CD4-positive, alpha-beta T cell treated with Interleukin-17A for 4 hours (primary cell): ENCODE data around the gene TMEM132D.

ENCODE experiments used
- DNase-seq: peaks from one replicate; pipeline ENCODE4 v3.0.0-alpha.2; 2020; ENCODE audit warnings: mixed read lengths

Gene TMEM132D

GRCh38 chr12:129527506-129527905 lies 376.3 kb downstream of the TMEM132D start:
- DNase-seq: no peak

GRCh38 chr12:129523621-129524020 lies 380.2 kb downstream of the TMEM132D start:
- no peak for DNase-seq

- no peak for DNase-seq
Observed at GRCh38 chr12:129520739-129521138, 383.1 kb downstream of the TMEM132D start.

GRCh38 chr12:129503802-129504201 lies 400.0 kb downstream of the TMEM132D start:
- no peak for DNase-seq

GRCh38 chr12:129496226-129496625 lies 407.6 kb downstream of the TMEM132D start:
- no peak for DNase-seq

GRCh38 chr12:129494766-129495165 lies 409.1 kb downstream of the TMEM132D start:
- DNase-seq: no peak

- no peak for DNase-seq
Observed at GRCh38 chr12:129494260-129494659, 409.6 kb downstream of the TMEM132D start.

- DNase-seq: no peak
Observed at GRCh38 chr12:129489100-129489676, 414.6 kb downstream of the TMEM132D start.

- no peak for DNase-seq
Observed at GRCh38 chr12:129486931-129487330, 416.9 kb downstream of the TMEM132D start.

GRCh38 chr12:129483111-129483893 lies 420.5 kb downstream of the TMEM132D start:
- DNase-seq: no peak

- no peak for DNase-seq
Observed at GRCh38 chr12:129481921-129482320, 421.9 kb downstream of the TMEM132D start.

GRCh38 chr12:129470196-129470595 lies 433.6 kb downstream of the TMEM132D start:
- no peak for DNase-seq

- DNase-seq: no peak
Observed at GRCh38 chr12:129467726-129468125, 436.1 kb downstream of the TMEM132D start.

- DNase-seq: no peak
Observed at GRCh38 chr12:129467289-129467688, 436.5 kb downstream of the TMEM132D start.

GRCh38 chr12:129466499-129466898 lies 437.3 kb downstream of the TMEM132D start:
- DNase-seq: no peak

GRCh38 chr12:129459886-129460285 lies 443.9 kb downstream of the TMEM132D start:
- no peak for DNase-seq

- no peak for DNase-seq
Observed at GRCh38 chr12:129446696-129447095, 457.1 kb downstream of the TMEM132D start.

- DNase-seq: no peak
Observed at GRCh38 chr12:129440278-129440677, 463.5 kb downstream of the TMEM132D start.

- DNase-seq: no peak
Observed at GRCh38 chr12:129434790-129435189, 469.0 kb downstream of the TMEM132D start.

- DNase-seq: no peak
Observed at GRCh38 chr12:129428240-129428936, 475.4 kb downstream of the TMEM132D start.

- no peak for DNase-seq
Observed at GRCh38 chr12:129423041-129423580, 480.7 kb downstream of the TMEM132D start.

- no peak for DNase-seq
Observed at GRCh38 chr12:129413295-129413694, 490.5 kb downstream of the TMEM132D start.

GRCh38 chr12:129409281-129409680 lies 494.5 kb downstream of the TMEM132D start:
- DNase-seq: no peak

GRCh38 chr12:129404556-129404955 lies 499.3 kb downstream of the TMEM132D start:
- DNase-seq: no peak
